Thymus (tissue), 14 donors: Measurements from ENCODE around the gene SVEP1. TPM values are rescaled to one million over a fixed set of nuclear protein-coding genes. Genes with fewer than 3 reads are reported as not detected.
"Not testable (repeated sequence)": the region's sequence is repeated elsewhere in the genome, so short reads cannot be mapped to it uniquely, and the experiment has no call there.

Experiments used
- DNase-seq, 9 donors: peaks; one replicate each; pipeline ENCODE4 v3.0.0-alpha.2; 2013; ENCODE audit warnings: low spot score in 9 of 9, low read depth in 6 of 9, missing footprints in 1 of 9
- H3K27ac ChIP-seq, 2 donors: one replicate each; pipeline ENCODE4 v1.5.1; 2013; ENCODE audit warnings: control low read depth in 1 of 2, low read depth in 1 of 2, low read length in 1 of 2, mild to moderate bottlenecking in 1 of 2, moderate library complexity in 1 of 2
- H3K27me3 ChIP-seq, 2 donors: one replicate each; pipeline ENCODE4 v1.5.1; 2013; ENCODE audit warnings: low read length in 1 of 2; ENCODE audit not compliant: control insufficient read depth in 2 of 2, insufficient read depth in 1 of 2
- H3K36me3 ChIP-seq, 2 donors: one replicate each; pipeline ENCODE4 v1.5.1; 2013; ENCODE audit warnings: low read length in 1 of 2, mild to moderate bottlenecking in 1 of 2, moderate library complexity in 1 of 2; ENCODE audit not compliant: control insufficient read depth in 2 of 2, insufficient read depth in 2 of 2
- H3K4me1 ChIP-seq, 2 donors: one replicate each; pipeline ENCODE4 v1.5.1; 2013; ENCODE audit warnings: low read length in 2 of 2; ENCODE audit not compliant: control insufficient read depth in 2 of 2, insufficient read depth in 2 of 2
- H3K4me3 ChIP-seq, 2 donors: one replicate each; pipeline ENCODE4 v1.5.1; 2013; ENCODE audit warnings: low read length in 2 of 2, control low read depth in 1 of 2, mild to moderate bottlenecking in 1 of 2
- H3K9me3 ChIP-seq, 2 donors: one replicate each; pipeline ENCODE4 v1.5.1; 2013; ENCODE audit warnings: low read length in 1 of 2, mild to moderate bottlenecking in 1 of 2; ENCODE audit not compliant: control insufficient read depth in 2 of 2, insufficient read depth in 1 of 2
- WGBS: extraction: QIAGEN DNeasy Blood & Tissue Kit; methylation state at CpG from one replicate; pipeline ENCODE4 v1.1.7; 2013; 5-methylcytosine and 5-hydroxymethylcytosine counted together
- long read RNA-seq, 10 donors: transcript quantifications; one replicate each; lab custom pipeline, GENCODE V29; 2026
- polyA plus RNA-seq: library from polyadenylated mRNA; stranded (reverse); fragments of 200-250 nt; gene quantifications from one replicate; pipeline ENCODE4 v1.2.3, GENCODE V29; 2013
- total RNA-seq: library from RNA; stranded (reverse); fragments of 120-200 nt; gene quantifications from one replicate; pipeline ENCODE4 v1.2.4, GENCODE V29; 2013
- donor health status: healthy.

The SVEP1 gene
- 1.2 TPM for total RNA-seq
- 0.52 TPM for polyA plus RNA-seq
- long read RNA-seq, donor 1: 0 reads
- long read RNA-seq, donor 2: 0 reads
- long read RNA-seq, donor 3: 0 reads
- long read RNA-seq, donor 4: 0 reads
- long read RNA-seq, donor 5: 0 reads
- long read RNA-seq, donor 6: 0 reads
- long read RNA-seq, donor 7: 0 reads
- long read RNA-seq, donor 8: 0 reads
- long read RNA-seq, donor 9, partial matches to known transcripts: 0 of 2 reads
- long read RNA-seq, donor 9, other reads (novel, unspliced or antisense): 0 of 2 reads
- long read RNA-seq, donor 10: 0 reads

DNA sequence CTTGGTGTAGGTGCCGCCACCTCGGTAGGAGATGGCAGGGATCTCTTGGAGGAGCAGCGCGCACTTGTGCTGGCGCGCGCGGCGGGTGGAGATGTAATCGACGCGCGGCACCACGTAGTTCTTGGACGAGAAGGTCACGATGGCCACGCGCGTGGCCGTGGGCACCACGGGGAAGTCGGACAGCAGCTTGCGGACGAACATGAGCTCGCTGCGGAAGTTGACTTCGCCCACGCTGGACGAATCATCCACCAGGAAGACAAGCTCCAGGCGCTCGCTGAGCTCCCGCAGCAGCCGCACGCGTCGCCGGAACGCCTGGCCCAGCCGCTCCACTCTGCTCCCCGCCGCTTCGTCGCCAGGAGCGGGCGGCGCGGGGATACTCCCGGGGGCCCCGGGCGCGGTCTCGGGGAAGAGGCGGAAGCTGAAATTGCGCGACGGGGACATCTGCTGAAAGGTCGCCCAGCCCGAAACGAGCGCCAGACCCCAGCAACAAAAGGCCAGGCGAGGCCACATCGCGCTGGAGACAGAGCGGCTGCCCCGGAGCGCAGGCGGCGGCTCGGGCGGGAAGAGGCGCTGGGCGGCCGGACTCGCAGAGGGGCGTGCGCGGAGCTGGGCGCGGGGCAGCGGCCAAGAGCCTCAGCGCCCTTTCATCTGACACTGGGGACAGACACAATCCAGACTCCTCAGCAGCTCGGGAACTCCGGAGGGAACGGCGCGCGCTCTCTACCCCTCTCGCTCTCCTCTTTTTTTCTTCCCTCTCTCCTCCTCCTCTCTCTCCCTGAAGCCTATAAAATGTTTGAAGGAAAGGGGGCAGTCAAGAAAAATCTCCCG is at the start of gene SVEP1:
SVEP1 (minus strand) TSS at position 708 of the 828 bp plus-strand sequence; CDS start at position 510, 198 bp downstream.
- WGBS: 3% methylated on average over 89 of the region's 89 CpGs
- Histone ChIP-seq H3K4me3 (peak within 1 kb of the TSS in 1 of 2 donors; percentile 4), H3K27me3 (peaks cover 34 to 64% of the 10 kb centered on the region in 2 donors), H3K9me3 (peaks cover 0 to 3% of the 10 kb centered on the region in 2 donors), H3K36me3 (no peaks in the 10 kb centered on the region), H3K4me1 (peaks cover 0 to 2% of the 10 kb centered on the region in 2 donors), H3K27ac (no peak within 1 kb of the TSS)
- peak in 1 of 9 donors; percentile 5 for DNase-seq

- DNase-seq: no peak
- Histone ChIP-seq H3K4me1 (no peaks in the 10 kb centered on the region), H3K27me3 (no peaks in the 10 kb centered on the region), H3K36me3 (no peaks in the 10 kb centered on the region), H3K9me3 (no peaks in the 10 kb centered on the region), H3K27ac (no peak overlapping the region), H3K4me3 (no peak overlapping the region)
- 92% methylated on average over 9 of the region's 9 CpGs for WGBS
Observed at GRCh38 chr9:110626101-110626829, 46.7 kb upstream of the SVEP1 start.

- DNase-seq: peak; percentile 6 to 70 (median 33)
- 49% methylated on average over 3 of the region's 3 CpGs for whole genome bisulfite sequencing
Observed at GRCh38 chr9:110623462-110624025, 44.0 kb upstream of the SVEP1 start.

DNA sequence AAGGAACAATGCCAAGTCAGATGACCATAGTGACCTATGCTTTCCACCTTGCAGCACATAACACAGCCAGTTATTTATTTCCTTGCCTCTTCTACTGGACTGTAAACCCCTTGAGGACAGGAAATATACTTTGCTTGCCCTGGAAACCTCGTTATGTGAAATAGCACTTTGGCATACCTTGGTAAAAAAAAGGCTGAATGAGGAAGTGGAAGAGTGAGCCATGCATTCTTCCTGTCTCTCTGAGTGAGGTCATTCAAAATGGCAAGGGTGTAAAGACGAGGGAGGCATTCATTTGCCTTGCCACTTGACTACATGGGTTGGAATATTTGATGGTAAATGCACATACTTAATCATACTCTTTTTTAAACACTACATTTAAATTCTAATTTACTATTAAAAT is 42.8 kb upstream of the SVEP1 start:
- DNase-seq: no peak
- no peak overlapping the region for H3K27ac ChIP-seq
- H3K9me3 ChIP-seq: no peaks in the 10 kb centered on the region
- no peak overlapping the region for H3K4me3 ChIP-seq
- H3K36me3 ChIP-seq: no peaks in the 10 kb centered on the region
- no peaks in the 10 kb centered on the region for H3K4me1 ChIP-seq
- WGBS: 81% methylated on average over 2 of the region's 2 CpGs
- no peaks in the 10 kb centered on the region for H3K27me3 ChIP-seq

More at GRCh38 chr9:110623462-110624025, 44.0 kb upstream of the SVEP1 start:
- Histone ChIP-seq H3K9me3 (no peaks in the 10 kb centered on the region), H3K4me1 (no peaks in the 10 kb centered on the region), H3K27me3 (no peaks in the 10 kb centered on the region), H3K4me3 (no peak overlapping the region), H3K36me3 (no peaks in the 10 kb centered on the region), H3K27ac (no peak overlapping the region)

DNA sequence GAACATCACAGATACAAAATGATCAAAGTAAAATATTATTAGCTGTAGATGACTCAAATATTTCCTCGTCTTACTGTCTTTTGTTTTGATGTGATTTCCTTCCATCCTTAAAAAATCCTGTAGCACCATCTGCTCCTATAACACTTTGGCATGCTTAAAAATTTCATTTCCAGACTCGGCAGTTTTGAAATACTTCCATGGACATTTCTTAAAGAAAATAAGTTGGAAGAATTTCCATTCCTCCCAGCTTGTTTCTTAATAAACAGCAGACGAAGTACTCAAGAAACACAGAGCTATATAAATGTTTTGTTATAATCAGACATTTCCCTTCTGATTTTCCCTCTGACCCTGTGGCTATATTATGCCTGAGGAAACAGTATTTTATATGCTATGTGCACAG is 41.2 kb upstream of the SVEP1 start:
- H3K27ac ChIP-seq: no peak overlapping the region
- no peak overlapping the region for H3K4me3 ChIP-seq
- 94% methylated on average over 3 of the region's 3 CpGs for WGBS
- no peaks in the 10 kb centered on the region for H3K36me3 ChIP-seq
- H3K4me1 ChIP-seq: no peaks in the 10 kb centered on the region
- H3K27me3 ChIP-seq: no peaks in the 10 kb centered on the region
- no peak for DNase-seq
- no peaks in the 10 kb centered on the region for H3K9me3 ChIP-seq

DNA sequence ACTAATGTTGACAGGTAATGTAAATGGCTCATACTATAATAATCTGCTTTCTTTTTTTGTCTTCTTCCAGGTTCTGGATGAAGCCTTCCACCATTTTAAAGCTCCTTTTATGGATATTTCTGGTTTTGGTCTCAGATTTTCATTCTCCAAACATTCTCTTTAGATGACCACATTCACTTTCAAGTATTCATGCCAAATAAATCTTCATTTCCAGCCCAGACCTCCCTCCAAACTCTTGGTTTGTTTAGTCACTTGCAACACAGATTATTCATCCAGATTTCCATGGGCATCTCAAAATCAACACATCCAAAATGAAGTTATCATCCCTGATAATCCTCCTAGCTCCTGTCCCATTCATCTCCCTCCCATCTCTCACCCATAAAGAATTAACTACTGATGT is 40.3 kb upstream of the SVEP1 start:
- no peak for DNase-seq
- H3K4me1 ChIP-seq: no peaks in the 10 kb centered on the region
- H3K9me3 ChIP-seq: no peaks in the 10 kb centered on the region
- H3K36me3 ChIP-seq: no peaks in the 10 kb centered on the region
- H3K4me3 ChIP-seq: no peak overlapping the region
- H3K27me3 ChIP-seq: no peaks in the 10 kb centered on the region
- no peak overlapping the region for H3K27ac ChIP-seq

DNA sequence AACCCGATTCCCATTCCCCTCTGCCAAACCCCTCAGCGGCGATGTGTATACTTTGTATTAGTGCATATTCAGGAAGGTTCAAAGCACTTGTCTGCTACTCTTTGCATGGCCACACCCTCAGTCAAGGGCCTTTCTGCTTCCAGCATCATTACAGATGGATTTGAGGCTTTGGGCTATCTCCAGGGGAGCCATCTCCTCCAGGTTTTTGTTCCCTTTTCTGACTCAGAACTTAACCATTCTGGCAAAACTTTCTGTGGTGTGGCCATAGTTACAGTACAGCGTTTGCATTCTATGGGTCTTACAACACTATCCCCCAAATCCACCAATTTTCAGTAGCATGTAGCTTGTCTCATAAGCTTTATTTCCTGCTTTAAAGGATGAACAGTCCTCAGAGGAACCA is 36.0 kb upstream of the SVEP1 start:
- H3K9me3 ChIP-seq: no peaks in the 10 kb centered on the region
- H3K4me1 ChIP-seq: no peaks in the 10 kb centered on the region
- H3K27me3 ChIP-seq: no peaks in the 10 kb centered on the region
- no peak for DNase-seq
- 95% methylated on average over 4 of the region's 4 CpGs for WGBS
- no peaks in the 10 kb centered on the region for H3K36me3 ChIP-seq
- H3K4me3 ChIP-seq: no peak overlapping the region
- no peak overlapping the region for H3K27ac ChIP-seq

DNA sequence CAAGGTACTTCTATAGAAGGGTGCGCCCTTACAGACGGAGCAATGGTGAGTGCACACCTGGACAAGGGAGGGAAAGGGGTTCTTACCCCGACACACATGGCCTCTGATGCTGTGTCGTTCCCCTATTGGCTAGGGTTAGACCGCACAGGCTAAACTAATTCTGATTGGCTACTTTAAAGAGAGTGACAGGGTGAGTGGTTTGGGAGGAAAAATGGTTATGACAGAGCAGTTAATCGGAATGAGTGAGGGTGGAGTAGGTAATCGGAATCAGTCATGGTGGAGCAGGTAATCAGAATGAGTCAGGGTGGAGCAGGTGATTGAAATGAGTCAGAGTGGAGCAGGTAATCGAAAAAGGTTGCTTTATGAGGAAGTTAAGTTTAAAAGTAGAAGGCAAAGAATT is 35.0 kb upstream of the SVEP1 start:
- H3K4me1 ChIP-seq: not testable (repeated sequence)
- WGBS: 97% methylated on average over 8 of the region's 8 CpGs

More for the DNA sequence above, 35.0 kb upstream of the SVEP1 start:
- H3K9me3 ChIP-seq, H3K36me3 ChIP-seq, H3K27me3 ChIP-seq, H3K27ac ChIP-seq, DNase-seq, H3K4me3 ChIP-seq: not testable (repeated sequence)
